Measurements from ENCODE around the gene PNISR. TPM values are rescaled to one million over a fixed set of nuclear protein-coding genes. Genes with fewer than 3 reads are reported as not detected.
A peak's percentile ranks its signal among the peaks of the same experiment; 100 is the strongest.

PNISR gene
- total RNA-seq, 1 donor from 2014 or later, result 214 TPM

DNA sequence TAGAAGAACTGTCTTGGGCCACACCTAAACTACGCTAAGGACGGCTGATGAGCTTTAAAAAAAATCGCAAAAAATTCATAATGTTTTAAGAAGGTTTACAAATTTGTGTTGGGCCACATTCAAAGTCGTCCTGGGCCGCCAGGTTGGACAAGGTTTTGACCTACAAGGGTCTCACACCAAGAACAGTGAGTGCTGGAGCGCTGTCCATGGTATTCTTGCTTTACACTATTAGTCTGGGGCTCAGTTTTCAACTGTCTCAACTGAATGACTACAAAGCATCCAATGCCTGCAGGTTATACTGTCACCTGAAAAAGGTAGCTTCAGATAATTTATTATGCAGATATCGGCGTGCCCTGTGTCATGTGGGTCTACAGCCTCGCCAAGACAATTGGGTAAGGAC, 72.0 kb downstream of the PNISR start:
- peaks cover 63% of the 10 kb centered on the region for H3K27me3 Mint-ChIP-seq
- no peaks in the 10 kb centered on the region for H3K36me3 Mint-ChIP-seq (ENCODE audit: low read depth)
- no peak overlapping the region for H3K4me3 Mint-ChIP-seq
- H3K4me1 Mint-ChIP-seq, result peaks cover 8% of the 10 kb centered on the region
- no peak overlapping the region for H3K27ac Mint-ChIP-seq
- DNase-seq (no peak), ATAC-seq (ENCODE audit: low read depth) (no peak)
- no peaks in the 10 kb centered on the region for H3K9me3 Mint-ChIP-seq
- ChIA-PET POLR2A (no interaction called here), CTCF (no interaction called here)
- intact Hi-C loops (cut with micrococcal nuclease), result no loop called here
- TF ChIP-seq, protein P1, sequence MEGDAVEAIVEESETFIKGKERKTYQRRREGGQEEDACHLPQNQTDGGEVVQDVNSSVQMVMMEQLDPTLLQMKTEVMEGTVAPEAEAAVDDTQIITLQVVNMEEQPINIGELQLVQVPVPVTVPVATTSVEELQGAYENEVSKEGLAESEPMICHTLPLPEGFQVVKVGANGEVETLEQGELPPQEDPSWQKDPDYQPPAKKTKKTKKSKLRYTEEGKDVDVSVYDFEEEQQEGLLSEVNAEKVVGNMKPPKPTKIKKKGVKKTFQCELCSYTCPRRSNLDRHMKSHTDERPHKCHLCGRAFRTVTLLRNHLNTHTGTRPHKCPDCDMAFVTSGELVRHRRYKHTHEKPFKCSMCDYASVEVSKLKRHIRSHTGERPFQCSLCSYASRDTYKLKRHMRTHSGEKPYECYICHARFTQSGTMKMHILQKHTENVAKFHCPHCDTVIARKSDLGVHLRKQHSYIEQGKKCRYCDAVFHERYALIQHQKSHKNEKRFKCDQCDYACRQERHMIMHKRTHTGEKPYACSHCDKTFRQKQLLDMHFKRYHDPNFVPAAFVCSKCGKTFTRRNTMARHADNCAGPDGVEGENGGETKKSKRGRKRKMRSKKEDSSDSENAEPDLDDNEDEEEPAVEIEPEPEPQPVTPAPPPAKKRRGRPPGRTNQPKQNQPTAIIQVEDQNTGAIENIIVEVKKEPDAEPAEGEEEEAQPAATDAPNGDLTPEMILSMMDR (IDR thresholded peaks at IDR 0.05), result no peak

DNA sequence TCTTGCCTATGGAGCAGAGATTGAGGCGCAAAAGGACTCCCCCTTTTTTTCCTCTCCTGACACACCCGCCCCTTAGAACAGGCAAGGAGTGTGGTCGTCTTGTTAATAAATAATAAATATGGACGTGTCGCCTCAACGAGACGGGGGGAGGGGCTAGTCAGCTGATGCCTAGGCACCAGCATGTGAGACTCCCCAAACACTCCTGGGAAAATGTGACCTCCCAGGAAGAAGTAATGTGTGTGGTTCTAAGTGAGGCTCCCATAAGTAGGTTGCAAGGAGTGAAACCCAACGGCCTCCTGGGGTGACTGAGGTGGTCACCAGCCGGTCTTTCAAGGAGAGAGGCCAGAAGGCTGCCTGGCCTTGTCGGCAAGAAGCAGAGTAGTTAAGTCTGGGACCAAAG, 74.5 kb downstream of the PNISR start:
- H3K4me1 Mint-ChIP-seq, result peaks cover 8% of the 10 kb centered on the region
- H3K27me3 Mint-ChIP-seq, result peaks cover 54% of the 10 kb centered on the region
- POLR2A ChIA-PET, result no interaction called here
- no peak overlapping the region for H3K4me3 Mint-ChIP-seq
- ATAC-seq (ENCODE audit: low read depth), result no peak
- no peaks in the 10 kb centered on the region for H3K9me3 Mint-ChIP-seq
- no peak overlapping the region for H3K27ac Mint-ChIP-seq
- TF ChIP-seq, protein P1 (IDR thresholded peaks at IDR 0.05), result no peak
- no peak for DNase-seq
- intact Hi-C loops (cut with micrococcal nuclease), result no loop called here
- no peaks in the 10 kb centered on the region for H3K36me3 Mint-ChIP-seq (ENCODE audit: low read depth)
- CTCF ChIA-PET, result no interaction called here

DNA sequence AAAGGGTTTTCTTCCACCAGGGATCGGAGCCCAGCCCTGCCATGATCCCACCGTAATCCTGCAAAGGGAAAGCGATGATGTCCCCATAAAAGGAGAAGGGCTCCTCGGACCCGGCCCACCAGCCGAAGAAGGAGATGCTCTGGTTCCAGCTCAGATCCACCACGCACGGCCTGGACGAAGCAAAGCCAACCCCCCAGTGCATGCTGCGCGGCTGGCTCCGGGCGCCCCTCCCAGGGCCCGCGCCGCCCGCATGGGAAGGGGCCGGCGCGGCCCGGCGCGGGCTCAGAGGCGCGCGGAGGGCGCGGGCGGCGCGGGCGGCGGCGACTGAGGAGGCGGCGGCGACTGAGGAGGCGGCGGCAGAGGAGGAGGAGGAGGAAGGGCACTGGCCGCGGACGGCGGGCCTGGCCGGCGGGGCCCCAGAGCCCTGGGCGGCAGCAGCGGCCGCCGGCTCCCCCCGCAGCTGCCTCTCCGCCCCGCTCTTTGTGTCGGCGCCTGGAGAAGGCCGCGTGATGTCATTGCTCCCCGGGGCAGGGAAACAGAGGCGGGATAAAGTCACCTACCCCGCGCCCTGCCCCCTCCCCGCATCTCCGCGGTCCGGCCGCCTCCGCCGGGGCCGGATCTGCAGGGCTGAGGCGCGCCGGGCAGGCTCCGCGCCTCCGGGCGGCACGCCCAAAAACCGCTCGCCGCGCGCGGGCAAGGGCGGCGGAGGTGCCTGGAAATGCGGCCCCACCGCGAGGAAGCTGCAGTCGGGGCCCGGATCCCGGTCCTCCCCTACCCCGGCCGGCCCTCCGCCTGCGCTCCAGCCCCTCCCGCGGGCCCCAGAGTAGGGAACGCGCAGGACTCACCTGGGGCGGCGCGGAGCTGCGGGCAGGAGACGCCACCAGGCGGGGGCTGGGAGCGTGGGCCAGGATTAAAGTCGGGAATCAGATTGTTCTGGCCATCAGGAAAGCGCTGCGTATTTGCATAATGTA, 75.7 kb downstream of the PNISR start, which contains the start of gene FAXC:
TSS of gene FAXC (minus strand) at position 504 of the 971 bp plus-strand sequence. CDS start at position 202, 302 bp downstream.
- TF ChIP-seq, protein P1 (IDR thresholded peaks at IDR 0.05), result no peak
- Mint-ChIP-seq H3K4me3 (peak within 1 kb of the TSS; percentile 38), H3K36me3 (ENCODE audit: low read depth) (no peaks in the 10 kb centered on the region), H3K9me3 (no peaks in the 10 kb centered on the region), H3K4me1 (peaks cover 8% of the 10 kb centered on the region), H3K27ac (no peak within 1 kb of the TSS), H3K27me3 (peaks cover 48% of the 10 kb centered on the region)
- DNase-seq, result no peak
- intact Hi-C loops (cut with micrococcal nuclease), result no loop called here
- CTCF ChIA-PET, result no interaction called here
- POLR2A ChIA-PET, result no interaction called here
- no peak for ATAC-seq (ENCODE audit: low read depth)

DNA sequence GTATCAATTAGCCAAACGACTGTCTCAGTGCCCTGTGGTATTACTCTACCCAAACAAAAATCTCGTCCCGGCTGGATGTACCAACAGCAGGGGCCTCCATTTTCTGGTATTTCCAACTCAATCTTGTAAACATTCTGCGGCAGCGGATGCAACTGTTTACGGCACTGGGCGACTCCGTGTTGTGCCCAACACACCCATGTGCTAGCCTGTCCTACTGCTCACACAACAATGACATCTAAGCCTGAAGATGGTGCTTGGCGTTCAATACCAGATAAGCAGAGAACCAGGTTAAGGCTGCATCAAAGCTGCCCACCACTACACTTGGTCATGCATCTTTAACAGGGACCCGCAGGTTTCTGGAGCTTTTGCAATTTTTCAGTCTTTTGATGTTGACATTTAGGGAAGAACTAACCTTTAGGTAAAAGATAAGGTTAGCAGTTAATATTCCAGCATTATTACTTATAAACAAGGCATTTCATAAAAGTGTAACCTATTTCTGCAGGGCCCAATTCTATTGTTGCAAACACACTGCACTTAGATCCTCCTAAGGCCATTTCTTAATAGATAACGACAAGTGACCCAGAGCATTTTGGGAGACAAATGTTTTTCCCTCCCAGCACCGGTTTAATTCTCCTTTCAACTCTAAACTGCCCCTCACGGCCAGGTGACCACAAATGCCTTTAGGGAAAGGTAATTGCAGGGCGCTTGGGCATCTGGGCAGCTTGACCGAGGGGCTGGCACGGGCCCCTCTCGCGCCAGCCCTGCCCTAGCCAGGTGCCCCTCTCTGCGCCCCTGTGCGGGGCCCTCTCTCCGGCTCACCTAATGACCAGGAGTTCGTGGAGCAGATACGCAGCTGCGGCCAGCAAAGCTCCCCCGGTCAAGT, 76.6 kb downstream of the PNISR start:
- Mint-ChIP-seq H3K4me3 (no peak overlapping the region), H3K27me3 (peaks cover 52% of the 10 kb centered on the region), H3K36me3 (ENCODE audit: low read depth) (no peaks in the 10 kb centered on the region), H3K4me1 (peaks cover 8% of the 10 kb centered on the region), H3K27ac (no peak overlapping the region), H3K9me3 (no peaks in the 10 kb centered on the region)
- ChIA-PET POLR2A (no interaction called here), CTCF (no interaction called here)
- intact Hi-C loops (cut with micrococcal nuclease), result no loop called here
- no peak for DNase-seq
- TF ChIP-seq, protein P1 (IDR thresholded peaks at IDR 0.05), result no peak
- no peak for ATAC-seq (ENCODE audit: low read depth)

Other genes with a start within 250 kb of the PNISR start
- not detected in 2 replicates for gene FAXC, start 75.6 kb downstream of the PNISR start, total RNA-seq
- 4.8 and 5.6 TPM in 2 replicates for gene COQ3, start 31.1 kb downstream of the PNISR start, total RNA-seq
- 25.2 and 25.3 TPM in 2 replicates for gene USP45, start 90.1 kb upstream of the PNISR start, total RNA-seq
- gene CCNC, start 143.4 kb upstream of the PNISR start, total RNA-seq, result 50.4 and 51.6 TPM in 2 replicates
- 0.07 TPM in 1 of 2 replicates, not detected in the other for gene PRDM13, start 181.5 kb upstream of the PNISR start, total RNA-seq